ENCODE data around the gene ZBTB11. TPM values are rescaled to one million over a fixed set of nuclear protein-coding genes. Genes with fewer than 3 reads are reported as not detected.
"Not testable (repeated sequence)": the region's sequence is repeated elsewhere in the genome, so short reads cannot be mapped to it uniquely, and the experiment has no call there.

Gene ZBTB11
- total RNA-seq, 1 donor from 2014 or later, result 22.8 TPM

DNA sequence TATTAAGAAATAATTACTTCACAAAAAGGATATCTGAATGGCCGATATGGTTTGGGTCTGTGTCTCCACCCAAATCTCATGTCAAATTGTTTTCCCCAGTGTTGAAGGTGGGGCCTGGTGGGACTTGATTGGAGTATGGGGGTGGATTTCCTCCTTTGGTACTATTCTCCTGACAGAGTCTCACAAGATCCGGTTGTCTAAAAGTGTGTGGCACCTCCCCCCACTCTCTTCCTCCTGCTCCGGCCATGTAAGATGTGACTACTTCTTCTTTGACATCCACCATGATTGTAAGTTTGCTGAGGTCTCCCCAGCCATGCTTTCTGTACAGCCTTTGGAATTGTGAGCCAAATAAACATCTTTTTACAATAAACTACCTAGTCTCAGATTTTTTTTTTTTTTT is 34.5 kb downstream of the ZBTB11 start:
- ATAC-seq, result no peak
- Histone ChIP-seq H3K27ac (no peak overlapping the region), H3K36me3 (no peaks in the 10 kb centered on the region), H3K27me3 (no peaks in the 10 kb centered on the region), H3K4me3 (no peak overlapping the region), H3K9me3 (no peaks in the 10 kb centered on the region), H3K4me1 (no peaks in the 10 kb centered on the region)
- intact Hi-C loops (cut with DNase I), result no loop called here
- DNase-seq, result no peak
- TF ChIP-seq, protein P1, sequence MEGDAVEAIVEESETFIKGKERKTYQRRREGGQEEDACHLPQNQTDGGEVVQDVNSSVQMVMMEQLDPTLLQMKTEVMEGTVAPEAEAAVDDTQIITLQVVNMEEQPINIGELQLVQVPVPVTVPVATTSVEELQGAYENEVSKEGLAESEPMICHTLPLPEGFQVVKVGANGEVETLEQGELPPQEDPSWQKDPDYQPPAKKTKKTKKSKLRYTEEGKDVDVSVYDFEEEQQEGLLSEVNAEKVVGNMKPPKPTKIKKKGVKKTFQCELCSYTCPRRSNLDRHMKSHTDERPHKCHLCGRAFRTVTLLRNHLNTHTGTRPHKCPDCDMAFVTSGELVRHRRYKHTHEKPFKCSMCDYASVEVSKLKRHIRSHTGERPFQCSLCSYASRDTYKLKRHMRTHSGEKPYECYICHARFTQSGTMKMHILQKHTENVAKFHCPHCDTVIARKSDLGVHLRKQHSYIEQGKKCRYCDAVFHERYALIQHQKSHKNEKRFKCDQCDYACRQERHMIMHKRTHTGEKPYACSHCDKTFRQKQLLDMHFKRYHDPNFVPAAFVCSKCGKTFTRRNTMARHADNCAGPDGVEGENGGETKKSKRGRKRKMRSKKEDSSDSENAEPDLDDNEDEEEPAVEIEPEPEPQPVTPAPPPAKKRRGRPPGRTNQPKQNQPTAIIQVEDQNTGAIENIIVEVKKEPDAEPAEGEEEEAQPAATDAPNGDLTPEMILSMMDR (IDR thresholded peaks at IDR 0.05), result no peak

DNA sequence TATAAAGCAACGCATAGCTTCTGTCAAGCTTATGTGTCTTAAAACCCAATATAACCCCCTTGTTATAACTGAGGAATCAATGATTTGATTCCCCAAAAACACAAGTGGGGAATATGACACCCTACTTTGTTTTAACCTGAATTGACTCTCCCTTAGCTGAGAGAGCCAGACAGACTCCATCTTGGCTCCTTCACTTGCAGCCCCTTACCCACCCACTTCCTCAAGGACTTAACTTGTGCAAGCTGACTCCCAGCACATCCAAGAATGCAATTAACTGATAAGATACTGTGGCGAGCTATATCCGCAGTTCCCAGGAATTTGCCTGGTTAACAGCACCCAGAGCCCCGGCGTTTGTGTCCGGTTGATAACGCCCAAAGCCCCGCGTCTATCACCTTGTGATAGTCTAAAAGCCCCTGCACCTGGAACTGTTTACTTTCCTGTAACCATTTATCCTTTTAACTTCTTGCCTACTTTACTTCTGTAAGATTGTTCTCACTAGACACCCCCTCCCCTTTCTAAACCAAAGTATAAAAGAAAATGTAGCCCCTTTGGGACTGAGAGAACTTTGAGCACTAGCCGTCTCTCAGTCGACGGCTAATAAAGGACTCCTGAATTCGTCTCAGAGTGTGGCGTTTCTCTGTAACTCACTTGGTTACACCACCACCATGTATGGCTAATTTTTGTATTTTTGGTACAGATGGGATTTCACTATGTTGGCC is 35.4 kb downstream of the ZBTB11 start:
- H3K4me3 ChIP-seq; H3K4me1 ChIP-seq; DNase-seq; H3K27me3 ChIP-seq; H3K27ac ChIP-seq; H3K9me3 ChIP-seq; H3K36me3 ChIP-seq; intact Hi-C loops (cut with DNase I); ATAC-seq: not testable (repeated sequence)

DNA sequence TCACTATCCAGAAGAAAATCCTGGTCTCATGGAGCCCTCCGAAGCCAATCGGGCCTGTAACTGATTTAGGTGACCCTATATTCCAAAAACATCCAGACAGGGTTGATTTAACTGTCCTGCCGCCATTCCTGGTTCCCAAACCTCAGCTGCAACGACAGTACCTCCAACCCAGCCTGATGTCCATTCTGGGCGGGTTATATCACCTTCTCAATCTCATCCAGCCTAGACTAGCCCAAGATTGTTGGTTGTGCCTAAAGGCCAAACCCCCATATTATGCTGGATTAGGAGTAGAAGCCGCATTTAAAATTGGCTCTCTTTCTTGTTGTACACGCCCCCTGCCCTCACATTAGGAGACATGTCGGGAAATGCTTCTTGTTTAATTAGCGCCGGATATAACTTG is 36.7 kb downstream of the ZBTB11 start:
- no peak for DNase-seq
- no peak overlapping the region for H3K27ac ChIP-seq
- no peak overlapping the region for H3K4me3 ChIP-seq
- peaks cover 4% of the 10 kb centered on the region for H3K4me1 ChIP-seq
- H3K27me3 ChIP-seq, result no peaks in the 10 kb centered on the region
- no peaks in the 10 kb centered on the region for H3K9me3 ChIP-seq
- ATAC-seq, result no peak
- intact Hi-C loops (cut with DNase I), result no loop called here
- no peaks in the 10 kb centered on the region for H3K36me3 ChIP-seq
- TF ChIP-seq, protein P1 (IDR thresholded peaks at IDR 0.05), result no peak

DNA sequence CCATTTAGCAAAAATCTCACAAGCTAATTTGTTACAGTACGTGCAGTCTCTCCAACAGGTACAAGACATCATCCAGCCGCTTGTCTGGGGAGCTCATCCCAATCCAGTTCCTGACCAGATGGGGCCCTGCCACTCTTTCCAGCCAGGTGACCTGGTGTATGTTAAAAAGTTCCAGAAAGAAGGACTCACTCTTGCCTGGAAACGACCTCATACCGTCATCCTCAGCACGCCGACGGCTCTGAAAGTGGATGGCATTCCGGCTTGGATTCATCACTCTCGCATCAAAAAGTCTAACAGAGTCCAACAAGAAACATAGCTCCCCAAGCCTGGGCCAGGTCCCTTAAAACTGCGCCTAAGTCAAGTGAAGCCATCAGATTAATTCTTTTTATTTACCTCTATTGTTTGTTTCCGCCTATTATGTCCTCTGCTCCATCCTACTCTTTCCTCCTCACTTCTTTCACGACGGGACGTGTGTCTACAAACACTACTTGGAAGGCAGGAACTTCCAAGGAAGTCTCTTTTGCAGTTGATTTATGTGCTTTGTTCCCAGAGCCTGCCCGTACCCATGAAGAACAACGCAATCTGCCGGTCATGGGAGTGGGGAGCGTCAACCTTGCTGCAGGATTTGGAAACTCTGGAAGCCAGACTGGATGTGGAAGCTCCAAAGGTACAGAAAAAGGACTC is 37.5 kb downstream of the ZBTB11 start:
- H3K4me3 ChIP-seq, result no peak overlapping the region
- intact Hi-C loops (cut with DNase I), result no loop called here
- H3K4me1 ChIP-seq, result peaks cover 4% of the 10 kb centered on the region
- no peaks in the 10 kb centered on the region for H3K27me3 ChIP-seq
- H3K9me3 ChIP-seq, result no peaks in the 10 kb centered on the region
- no peak overlapping the region for H3K27ac ChIP-seq
- DNase-seq (no peak), ATAC-seq (no peak)
- TF ChIP-seq, protein P1 (IDR thresholded peaks at IDR 0.05), result no peak
- no peaks in the 10 kb centered on the region for H3K36me3 ChIP-seq

DNA sequence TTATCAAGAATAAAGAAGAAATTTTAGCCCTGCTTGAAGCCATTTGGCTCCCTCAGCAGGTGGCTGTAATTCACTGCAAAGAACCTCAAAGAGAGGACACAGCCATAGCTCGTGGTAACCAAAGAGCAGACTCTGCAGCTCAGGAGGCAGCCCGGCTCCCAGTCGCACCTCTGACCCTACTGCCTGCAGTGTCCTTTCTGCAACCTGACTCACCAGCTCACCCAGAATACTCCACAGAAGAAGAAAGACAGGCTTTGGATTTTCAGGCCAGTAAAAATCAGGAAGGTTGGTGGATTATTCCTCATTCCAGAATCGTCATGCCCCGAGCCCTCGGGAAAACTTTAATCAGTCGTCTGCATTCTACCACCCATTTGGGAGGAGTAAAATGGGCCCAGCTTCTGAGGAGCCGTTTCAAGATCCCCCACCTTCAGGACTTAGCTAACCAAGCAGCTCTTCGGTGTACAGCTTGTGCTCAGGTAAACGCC is 38.6 kb downstream of the ZBTB11 start:
- no peak for ATAC-seq
- no peak overlapping the region for H3K4me3 ChIP-seq
- TF ChIP-seq, protein P1 (IDR thresholded peaks at IDR 0.05), result no peak
- no peak for DNase-seq
- no peaks in the 10 kb centered on the region for H3K9me3 ChIP-seq
- no peaks in the 10 kb centered on the region for H3K27me3 ChIP-seq
- H3K4me1 ChIP-seq, result peaks cover 4% of the 10 kb centered on the region
- H3K36me3 ChIP-seq, result no peaks in the 10 kb centered on the region
- intact Hi-C loops (cut with DNase I), result no loop called here
- H3K27ac ChIP-seq, result no peak overlapping the region

DNA sequence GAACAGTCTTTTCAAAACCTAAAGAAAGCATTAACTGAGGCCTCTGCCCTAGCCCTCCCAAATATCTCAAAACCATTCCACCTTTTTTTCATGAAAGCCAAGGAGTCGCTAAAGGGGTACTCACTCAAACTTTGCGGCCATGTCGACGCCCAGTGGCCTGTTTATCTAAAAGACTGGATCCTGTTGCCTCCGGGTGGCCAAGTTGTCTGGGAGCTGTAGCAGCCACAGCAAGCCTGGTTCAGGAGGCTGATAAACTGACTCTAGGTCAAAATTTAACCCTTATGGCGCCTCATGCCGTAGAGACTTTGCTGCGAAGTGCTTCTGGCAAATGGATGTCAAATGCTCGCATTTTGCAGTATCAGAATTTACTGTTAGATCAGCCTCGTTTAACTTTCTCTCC is 39.5 kb downstream of the ZBTB11 start:
- Histone ChIP-seq H3K36me3 (no peaks in the 10 kb centered on the region), H3K27me3 (no peaks in the 10 kb centered on the region), H3K27ac (no peak overlapping the region), H3K4me3 (no peak overlapping the region), H3K9me3 (no peaks in the 10 kb centered on the region), H3K4me1 (peaks cover 4% of the 10 kb centered on the region)
- TF ChIP-seq, protein P1 (IDR thresholded peaks at IDR 0.05), result no peak
- intact Hi-C loops (cut with DNase I), result no loop called here
- ATAC-seq (no peak), DNase-seq (no peak)

All from upper lobe of right lung (tissue), 1 donor.